GM19043 (cell line): Measurements from ENCODE around the gene DRAP1.

Experiments
- ATAC-seq: cut with Tn5 transposase; IDR thresholded peaks from one replicate; pipeline ENCODE4 v1.9.1; 2021; ENCODE audit warnings: low read depth; ENCODE audit not compliant: unreplicated experiment

DRAP1 gene

DNA sequence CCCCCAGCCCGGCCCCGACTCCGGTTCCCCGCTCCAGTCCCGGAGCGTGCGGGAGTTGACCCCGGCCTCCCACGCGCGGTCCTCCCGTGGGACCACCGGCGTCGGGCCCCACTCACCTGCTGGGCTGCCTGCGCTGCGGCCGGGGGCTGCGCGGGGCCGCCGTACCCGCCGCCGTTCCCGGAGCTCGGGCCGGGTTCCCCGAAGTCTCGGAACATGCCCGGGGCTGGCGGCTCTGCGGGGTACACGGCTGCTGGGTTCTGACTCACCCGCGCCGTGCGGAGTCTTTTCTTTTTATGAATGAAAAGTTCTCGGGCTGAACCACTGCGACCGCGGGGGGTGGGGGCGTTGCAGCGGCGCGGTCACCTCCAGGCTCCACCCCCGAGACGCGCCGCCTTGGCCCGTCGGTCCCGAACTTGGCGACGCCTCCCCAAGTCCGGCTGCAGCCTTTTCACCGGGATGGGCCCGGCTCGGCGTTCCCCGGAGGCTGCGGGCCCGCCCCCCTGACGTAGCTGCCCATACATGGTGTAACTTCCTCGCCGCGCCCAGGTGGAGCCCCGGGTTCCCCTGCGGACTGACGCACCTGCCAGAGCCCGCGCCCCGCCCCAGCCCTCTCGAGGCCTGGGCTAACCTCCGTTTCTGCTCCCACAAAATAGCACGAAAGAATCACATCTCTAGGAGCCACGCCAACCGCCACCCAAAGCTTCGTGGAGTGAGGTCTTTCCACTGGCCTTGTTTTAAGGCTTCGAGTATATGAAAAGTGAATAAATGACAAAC, 18.9 kb upstream of the DRAP1 start, which contains the start of gene FOSL1:
FOSL1 (minus strand) TSS at position 264 of the 774 bp plus-strand sequence; CDS start at position 215, 49 bp downstream.
- peak; percentile 70 for ATAC-seq

DNA sequence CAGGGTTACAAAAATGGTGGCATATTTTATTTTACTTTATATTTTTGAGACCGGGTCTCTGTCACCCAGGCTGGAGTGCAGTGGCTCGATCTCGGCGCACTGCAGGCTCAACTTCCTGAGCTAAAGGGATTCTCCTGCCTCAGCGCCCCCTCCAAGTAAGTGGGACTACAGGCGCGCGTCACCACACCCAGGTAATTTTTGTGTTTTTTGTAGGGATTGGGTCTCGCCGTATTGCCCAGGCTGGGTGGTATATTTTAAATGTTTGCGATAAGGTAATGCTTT, 18.4 kb upstream of the DRAP1 start:
- no peak for ATAC-seq

DNA sequence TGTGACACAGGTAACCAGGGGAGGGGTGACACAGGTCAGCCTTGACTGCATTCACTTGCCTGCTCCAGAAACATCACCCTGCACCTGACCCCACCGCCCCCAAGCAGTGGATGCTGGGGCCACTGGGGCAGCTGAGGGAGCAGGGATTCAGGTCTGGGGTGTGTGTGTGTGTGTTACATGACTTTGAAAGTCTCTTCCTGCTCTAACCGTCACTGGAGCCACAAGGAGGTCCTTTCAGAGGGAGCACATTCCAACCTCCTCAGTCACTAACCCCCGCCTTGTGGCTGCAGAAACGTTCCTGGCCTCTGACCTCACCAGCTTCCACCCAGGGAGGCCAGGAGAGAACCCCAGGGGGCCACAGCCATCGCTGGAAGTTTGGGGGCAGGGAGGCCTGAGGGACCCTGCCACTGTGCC, 16.2 kb upstream of the DRAP1 start:
- ATAC-seq, result no peak

DNA sequence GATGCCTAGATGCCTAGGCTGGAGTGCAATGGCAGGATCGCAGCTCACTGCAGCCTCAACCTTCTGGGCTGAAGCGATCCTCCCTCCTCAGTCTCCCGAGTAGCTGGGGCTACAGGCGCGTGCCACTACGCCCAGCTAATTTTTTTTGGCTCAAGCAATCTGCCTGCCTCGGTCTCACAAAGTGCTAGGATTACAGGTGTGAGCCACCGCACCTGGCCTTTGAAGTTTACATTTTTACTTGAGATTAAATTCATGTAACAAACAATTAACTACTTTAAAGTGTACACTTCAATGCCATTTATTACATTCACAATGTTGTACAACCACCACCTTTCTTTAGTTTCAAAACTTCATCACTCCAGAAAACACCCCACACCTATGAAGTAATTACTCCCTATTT, 15.5 kb upstream of the DRAP1 start:
- no peak for ATAC-seq

GRCh38 chr11:65906602-65907001, 12.6 kb upstream of the DRAP1 start:
- ATAC-seq, result no peak

DNA sequence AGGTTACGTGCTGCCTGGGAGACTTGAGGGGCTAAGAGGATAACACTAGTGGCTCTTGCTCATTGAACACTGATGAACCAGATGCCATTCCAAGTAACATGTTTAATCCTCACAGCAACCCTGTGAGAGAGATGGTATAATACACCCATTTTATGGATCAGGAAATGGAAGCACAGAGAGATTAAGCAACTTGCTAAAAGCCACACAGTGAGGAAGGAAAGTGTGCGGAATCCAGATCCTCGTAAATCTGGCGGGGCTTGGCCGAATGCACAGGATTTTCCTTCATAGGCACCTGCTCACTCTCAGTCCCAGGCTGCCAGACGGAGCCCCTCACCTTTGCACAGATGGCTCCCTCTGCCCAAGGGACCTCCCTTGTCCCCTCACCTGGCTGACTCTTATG, 11.3 kb upstream of the DRAP1 start:
- ATAC-seq, result no peak

DNA sequence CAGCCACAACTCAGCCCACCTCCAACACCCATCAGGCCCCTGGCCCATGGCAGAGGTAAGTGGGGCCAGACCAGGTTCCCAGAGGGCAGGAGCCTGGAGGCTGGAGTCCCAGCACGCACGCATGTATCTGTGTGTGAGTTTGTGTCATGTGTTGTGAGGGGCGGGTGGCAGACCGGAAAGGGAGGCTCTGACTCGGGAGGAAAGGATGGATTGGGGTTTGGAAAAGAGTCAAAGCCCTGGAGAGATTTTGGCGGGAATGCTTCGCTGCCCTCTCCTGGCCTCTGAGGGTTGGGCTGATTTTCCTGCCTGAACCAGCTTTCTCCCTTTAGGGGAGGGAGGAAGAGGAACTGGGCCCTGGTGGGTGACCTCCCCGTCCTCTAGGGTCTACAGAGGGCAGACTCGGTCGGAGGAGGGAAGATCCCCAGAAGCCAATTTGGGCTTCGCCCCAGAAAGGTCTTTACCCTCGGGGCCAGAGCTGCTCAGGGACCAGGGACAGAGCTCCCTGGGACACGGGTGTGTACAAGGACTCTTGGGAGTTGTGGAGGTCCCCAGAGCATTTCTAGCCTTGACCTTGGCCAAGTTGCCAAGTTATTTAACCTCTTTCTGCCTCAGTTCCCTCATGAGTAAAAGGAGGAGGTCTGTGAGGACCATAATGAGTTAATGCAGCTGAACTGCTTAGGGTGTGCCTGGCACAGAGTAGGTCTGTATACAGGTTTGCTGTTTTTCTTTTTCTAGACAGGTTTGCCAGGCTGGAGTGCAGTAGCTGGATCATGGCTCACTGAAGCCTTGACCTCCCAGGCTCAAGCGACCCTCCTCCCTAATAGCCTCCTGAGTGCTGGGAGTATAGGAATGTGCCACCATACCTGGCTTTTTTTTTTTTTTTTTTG, 7.3 kb upstream of the DRAP1 start:
- no peak for ATAC-seq

- ATAC-seq, result no peak
Measured at GRCh38 chr11:65912845-65913244, 6.4 kb upstream of the DRAP1 start.

DNA sequence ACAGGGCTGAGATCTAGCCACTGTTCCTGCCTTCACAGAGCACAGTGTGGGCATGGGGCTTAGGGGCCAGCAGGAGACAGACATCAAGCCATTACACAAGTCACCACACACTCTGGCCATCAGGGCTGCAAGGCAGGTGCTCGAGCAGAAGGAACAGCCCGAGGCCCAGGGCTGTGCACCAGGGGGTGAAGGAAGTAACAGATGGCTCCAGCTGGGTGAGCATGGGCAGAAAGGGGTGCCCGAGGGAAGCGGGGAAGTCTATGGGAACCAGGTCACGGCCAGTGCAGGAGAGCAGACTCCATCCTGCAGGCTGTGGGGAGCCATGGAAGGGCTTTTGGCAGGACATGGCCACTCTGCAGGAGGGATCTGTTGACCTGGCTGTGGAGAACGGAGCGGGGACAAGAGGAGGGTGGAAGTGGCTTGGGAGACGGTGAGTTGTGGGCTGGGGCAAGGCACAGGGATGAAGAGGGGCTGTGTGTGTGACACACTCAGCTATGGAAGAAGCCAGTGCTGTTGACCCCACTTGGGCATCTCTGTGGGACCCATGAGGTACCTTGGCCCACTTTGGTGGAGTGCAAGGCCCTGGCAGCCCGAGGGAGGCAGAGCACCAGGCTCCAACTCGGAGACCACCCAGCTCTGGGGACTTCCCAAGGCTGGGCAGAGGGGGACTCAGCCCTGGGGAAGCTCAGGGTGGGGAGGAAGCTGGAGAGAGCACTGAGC, 4.0 kb upstream of the DRAP1 start:
- ATAC-seq, result no peak

GRCh38 chr11:65915821-65916251, 3.4 kb upstream of the DRAP1 start:
- ATAC-seq, result no peak

- ATAC-seq, result no peak
Measured at GRCh38 chr11:65916391-65916790, 2.8 kb upstream of the DRAP1 start.

GRCh38 chr11:65917077-65917433, 2.2 kb upstream of the DRAP1 start:
- ATAC-seq, result no peak

DNA sequence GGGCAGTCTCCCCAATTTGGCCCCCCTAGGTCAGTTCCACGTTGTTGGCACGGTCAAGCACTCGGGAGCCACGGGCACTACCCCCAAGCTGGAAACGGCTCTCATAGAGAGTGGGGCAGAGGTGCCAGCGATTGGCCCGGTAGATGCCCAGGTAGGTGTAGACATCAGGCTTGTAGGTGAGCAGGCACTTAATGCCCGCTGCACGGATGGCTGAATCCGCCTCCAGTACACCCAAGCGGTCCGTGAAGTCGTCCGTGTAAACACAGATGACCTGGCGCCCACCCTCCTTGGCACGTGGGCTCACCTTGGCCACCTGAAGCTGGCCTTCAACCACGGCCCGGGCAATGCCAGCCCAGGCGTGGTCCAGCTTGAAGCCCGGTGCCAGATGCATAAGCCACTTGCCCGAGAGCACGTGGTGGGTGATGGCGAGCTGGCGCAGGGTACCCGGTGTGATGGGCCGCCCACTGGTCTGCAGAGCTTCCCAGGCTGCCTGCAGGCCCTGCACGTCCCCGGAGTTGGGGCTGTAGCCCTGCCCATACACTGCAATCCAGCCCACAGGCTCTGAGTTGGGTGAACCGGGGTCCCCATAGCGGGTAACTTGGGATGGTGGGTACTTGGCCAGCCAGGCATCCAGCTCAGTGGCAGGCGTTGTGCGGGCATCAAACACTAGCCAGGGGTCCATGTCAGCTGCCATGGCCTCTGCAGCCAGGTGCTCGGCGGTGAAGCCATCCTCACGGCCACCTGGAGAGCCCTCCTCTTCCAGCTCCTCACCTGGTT, 1.6 kb upstream of the DRAP1 start:
- no peak for ATAC-seq

GRCh38 chr11:65918211-65919140, 750 bp upstream of the DRAP1 start, which contains the start of gene C11orf68:
TSS of gene C11orf68 (minus strand) at chr11:65919062. CDS start at chr11:65919031, 31 bp downstream.
- peak; percentile 33 for ATAC-seq

DNA sequence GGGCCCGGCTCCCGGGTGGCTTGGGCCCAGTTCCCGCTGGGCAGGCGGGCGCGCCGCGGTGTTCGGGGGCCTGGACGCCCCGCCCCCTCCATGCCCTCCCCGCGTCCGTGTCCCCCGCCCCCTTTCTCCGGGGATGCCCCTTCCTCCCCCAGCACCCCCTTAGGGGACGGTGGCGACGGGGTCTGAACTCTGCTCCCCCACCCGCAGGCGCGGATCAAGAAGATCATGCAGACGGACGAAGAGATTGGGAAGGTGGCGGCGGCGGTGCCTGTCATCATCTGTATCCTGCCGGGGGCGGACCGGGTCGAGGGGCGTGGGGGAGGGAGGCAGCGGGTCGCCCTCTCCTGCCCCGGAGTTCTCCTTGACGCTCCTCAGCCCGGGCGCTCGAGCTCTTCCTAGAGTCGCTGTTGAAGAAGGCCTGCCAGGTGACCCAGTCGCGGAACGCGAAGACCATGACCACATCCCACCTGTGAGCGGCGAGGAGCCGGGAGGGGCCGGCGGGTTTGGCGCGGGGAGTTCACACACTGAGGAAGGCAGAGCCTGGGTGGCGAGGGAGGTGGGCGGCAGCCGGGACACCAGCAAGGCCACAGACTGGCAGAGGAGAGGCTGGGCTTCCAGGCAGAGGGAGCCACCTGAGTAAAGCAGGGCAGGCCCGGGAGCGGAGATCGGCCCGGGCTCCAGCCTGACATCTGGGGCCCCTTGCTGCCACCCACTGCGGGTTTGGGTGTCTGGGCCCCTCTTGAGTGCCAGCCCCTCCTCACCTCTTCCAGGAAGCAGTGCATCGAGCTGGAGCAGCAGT, 546 bp downstream of the DRAP1 start:
- peak; percentile 17 for ATAC-seq

DNA sequence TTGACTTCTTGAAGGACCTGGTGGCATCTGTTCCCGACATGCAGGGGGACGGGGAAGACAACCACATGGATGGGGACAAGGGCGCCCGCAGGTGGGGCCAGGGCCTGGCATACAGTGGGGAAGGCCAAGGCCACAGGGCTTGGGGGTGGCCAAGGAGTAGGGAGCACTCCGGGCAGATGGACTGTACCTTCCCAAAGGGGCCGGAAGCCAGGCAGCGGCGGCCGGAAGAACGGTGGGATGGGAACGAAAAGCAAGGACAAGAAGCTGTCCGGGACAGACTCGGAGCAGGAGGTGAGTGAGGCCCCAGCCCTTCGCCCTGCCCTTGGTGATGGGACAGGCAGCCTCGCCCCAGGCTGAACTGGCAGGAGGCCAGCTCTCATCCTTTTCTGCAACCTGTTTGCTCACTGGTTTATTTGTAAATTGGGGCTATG, 1.2 kb downstream of the DRAP1 start:
- ATAC-seq, result no peak

DNA sequence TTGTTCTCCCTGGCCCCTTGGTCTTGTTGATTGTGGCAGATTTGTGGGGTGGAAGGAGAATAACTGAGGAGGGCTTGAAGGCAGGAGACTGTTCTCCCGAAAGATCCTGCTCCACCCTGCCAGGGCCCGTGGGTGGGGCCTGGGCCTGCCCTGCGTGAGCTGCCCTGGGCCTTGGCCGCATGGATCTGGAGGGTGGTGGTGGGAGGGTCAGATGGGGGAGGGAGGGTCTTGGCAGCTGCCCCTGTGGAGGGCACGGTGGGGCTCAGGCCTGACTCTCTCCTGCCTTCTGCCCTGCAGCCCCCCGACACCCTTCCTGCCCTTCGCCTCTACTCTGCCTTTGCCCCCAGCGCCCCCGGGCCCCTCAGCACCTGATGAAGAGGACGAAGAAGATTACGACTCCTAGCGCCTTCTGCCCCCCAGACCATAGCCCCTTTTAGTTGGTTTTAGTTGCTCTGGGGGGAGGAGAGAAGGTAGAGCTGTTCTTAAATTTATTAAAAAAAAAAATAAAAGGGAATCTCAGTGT, 1.9 kb downstream of the DRAP1 start:
- no peak for ATAC-seq

- no peak for ATAC-seq
Measured at GRCh38 chr11:65921876-65922275, 2.6 kb downstream of the DRAP1 start.
